Adrenal gland (tissue), 12 donors: ENCODE measurements around the gene OR12D1. TPM values are rescaled to one million over a fixed set of nuclear protein-coding genes. Genes with fewer than 3 reads are reported as not detected.

ENCODE experiments used
- DNase-seq, 7 donors: peaks; one replicate each; pipeline ENCODE4 v3.0.0-alpha.2; 2019 to 2020
- H3K27ac ChIP-seq, 5 donors: fragments of 200-600 bp; sonication (generic) in 4 of 5; 1 replicate in 3 of 5; 2 replicates in 2 of 5; pipeline versions ENCODE4 v1.5.1 to v1.8.0; 2016 to 2020; ENCODE audit warnings: mild to moderate bottlenecking in 1 of 5
- H3K27me3 ChIP-seq: fragments of 200-600 bp; 2 replicates; pipeline ENCODE4 v1.8.0; 2021
- H3K36me3 ChIP-seq, 2 donors: fragments of 200-600 bp; replicated peaks in 1 of 2; 1 replicate in 1 of 2; 2 replicates in 1 of 2; pipeline versions ENCODE4 v1.5.1 to v1.8.0; 2018 to 2022
- H3K4me1 ChIP-seq, 2 donors: fragments of 200-600 bp; replicated peaks in 1 of 2; 1 replicate in 1 of 2; 2 replicates in 1 of 2; pipeline versions ENCODE4 v1.5.1 to v1.8.0; 2018 to 2021
- H3K4me3 ChIP-seq, 4 donors: fragments of 200-600 bp; sonication (generic) in 3 of 4; one replicate each; pipeline ENCODE4 v1.5.1; 2016 to 2018
- H3K9me3 ChIP-seq, 3 donors: fragments of 200-600 bp; sonication (generic) in 1 of 3; replicated peaks in 1 of 3; 1 replicate in 2 of 3; 2 replicates in 1 of 3; pipeline versions ENCODE4 v1.5.1 to v1.8.0; 2016 to 2021
- CTCF ChIP-seq, 6 experiments: fragments of 450-650 bp in 4 of 6; fragments of 200-600 bp in 2 of 6; sonication (generic) in 1 of 6; IDR thresholded peaks; 1 replicate in 5 of 6; 2 replicates in 1 of 6; pipeline versions ENCODE4 v1.5.1 to v1.8.0; 2016 to 2021; ENCODE audit warnings: antibody characterized with exemption in 6 of 6, mild to moderate bottlenecking in 2 of 6, moderate library complexity in 1 of 6
- POLR2A ChIP-seq, 2 donors: fragments of 450-650 bp; IDR thresholded peaks; one replicate each; pipeline ENCODE4 v1.6.1; 2017; ENCODE audit warnings: antibody characterized with exemption in 2 of 2, mild to moderate bottlenecking in 2 of 2, moderate library complexity in 1 of 2
- WGBS, 4 donors: extraction: QIAGEN DNeasy Blood & Tissue Kit in 2 of 4; methylation state at CpG; one replicate each; pipeline versions ENCODE4 v1.1.5 to v1.1.7; 2013 to 2017; 5-methylcytosine and 5-hydroxymethylcytosine counted together
- intact Hi-C, 2 donors: fragments of 100-400 bp; cut with DNase I; formaldehyde crosslinking; loops; one replicate each; pipeline versions ENCODE4 v1.14.1 to v1.15.0; 2022 to 2023
- polyA plus RNA-seq, 3 donors: library from polyadenylated mRNA; stranded (reverse); fragments of 200-250 nt in 2 of 3; fragments of 350-450 nt in 1 of 3; fragmentation: Illumina TruSeq in 1 of 3; extraction: RNeasy Lipid Tissue Mini Kit (QIAGEN cat#74804) in 1 of 3; gene quantifications; one replicate each; pipeline ENCODE4 v1.2.3, GENCODE V29; 2013 to 2014
- total RNA-seq, 9 donors: library from RNA; depleted of rRNA in 4 of 9; stranded (reverse); fragments of >200 nt in 4 of 9; fragments of 120-200 nt in 1 of 9; fragmentation: NEBNext Ultra II Directional in 1 of 9; extraction: Animal tissue kit (Norgen Biotek cat#: 25700) in 1 of 9; gene quantifications; one replicate each; pipeline versions ENCODE4 v1.1.0 to v1.2.4, GENCODE V29; 2013 to 2023
- donor health status: healthy with polysubstance abuse.
- donor health status: Bipolar disorder and iron deficiency.
- donor health status: DM: yes; HTN: yes; CAD: no.
- donor health status: DM: no; HTN: no; CAD: no.
- donor health status: DM: no; HTN: no; CAD: no.
- donor health status: DM: yes; HTN: yes; CAD: no.

The OR12D1 gene
- total and polyA plus RNA-seq, 12 donors = not detected

DNA sequence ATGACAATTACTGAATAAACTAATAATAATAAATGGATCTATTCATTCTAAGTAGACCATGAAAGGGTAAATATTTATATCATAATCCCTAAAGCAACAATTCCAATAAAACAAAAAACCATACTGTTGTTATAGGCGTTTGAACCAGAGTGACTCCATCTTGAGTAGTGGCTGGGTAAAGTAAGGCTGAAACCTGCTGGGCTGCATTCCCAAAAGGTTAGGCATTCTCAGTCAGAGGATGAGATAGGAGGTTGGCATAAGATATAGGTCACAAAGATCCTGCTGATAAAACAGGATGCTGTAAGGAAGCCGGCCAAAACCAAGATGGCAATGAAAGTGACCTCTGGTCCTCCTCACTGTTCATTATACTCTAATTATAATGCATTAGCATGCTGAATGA is 50.6 kb downstream of the OR12D1 start:
- Histone ChIP-seq H3K4me3 (no peak overlapping the region), H3K4me1 (no peaks in the 10 kb centered on the region), H3K36me3 (no peaks in the 10 kb centered on the region), H3K9me3 (no peaks in the 10 kb centered on the region), H3K27me3 (no peaks in the 10 kb centered on the region), H3K27ac (no peak overlapping the region)
- TF ChIP-seq POLR2A (IDR thresholded peaks at IDR 0.05) (no peak), CTCF (IDR thresholded peaks at IDR 0.05) (no peak)
- intact Hi-C loops = no loop called here
- DNase-seq = no peak
- WGBS, 4 donors = 55 to 78% (median 65%) methylated on average over 2 of the region's 2 CpGs

DNA sequence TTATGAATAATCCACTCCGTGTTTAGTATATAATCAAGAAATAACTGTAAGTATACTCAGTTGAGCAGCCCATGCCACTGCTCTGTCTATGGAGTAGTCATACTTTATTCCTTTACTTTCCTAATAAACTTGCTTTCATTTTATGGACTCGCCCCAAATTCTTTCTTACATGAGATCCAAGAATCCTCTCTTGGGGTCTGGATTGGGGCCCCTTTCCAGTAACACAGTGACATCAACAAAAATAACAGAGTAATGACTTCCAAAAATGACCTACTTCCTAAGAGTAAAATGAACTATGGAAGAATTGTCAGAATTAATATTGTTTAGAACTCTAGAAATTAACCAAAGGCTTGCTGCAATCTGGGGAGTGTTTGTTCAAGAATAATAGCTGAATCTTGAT is 51.1 kb downstream of the OR12D1 start:
- Histone ChIP-seq H3K27ac (no peak overlapping the region), H3K36me3 (no peaks in the 10 kb centered on the region), H3K9me3 (no peaks in the 10 kb centered on the region), H3K4me1 (no peaks in the 10 kb centered on the region), H3K4me3 (no peak overlapping the region), H3K27me3 (no peaks in the 10 kb centered on the region)
- 69 to 78% (median 74%) methylated on average over 2 of the region's 2 CpGs for WGBS, 4 donors
- no peak for TF ChIP-seq CTCF (IDR thresholded peaks at IDR 0.05)
- no peak for TF ChIP-seq POLR2A (IDR thresholded peaks at IDR 0.05)
- intact Hi-C loops = no loop called here
- no peak for DNase-seq

GRCh38 chr6:29466241-29466640 is 51.5 kb downstream of the OR12D1 start:
- DNase-seq = no peak
- Histone ChIP-seq H3K4me1 (no peaks in the 10 kb centered on the region), H3K27me3 (no peaks in the 10 kb centered on the region), H3K27ac (no peak overlapping the region), H3K36me3 (no peaks in the 10 kb centered on the region), H3K9me3 (no peaks in the 10 kb centered on the region), H3K4me3 (no peak overlapping the region)
- TF ChIP-seq POLR2A (IDR thresholded peaks at IDR 0.05) = no peak
- no peak for TF ChIP-seq CTCF (IDR thresholded peaks at IDR 0.05)
- intact Hi-C loops = no loop called here
- 45 to 59% (median 55%) methylated on average over 6 of the region's 6 CpGs for WGBS, 4 donors

Other genes starting within 250 kb of the OR12D1 start
- not detected for gene OR2J2, start 244.0 kb upstream of the OR12D1 start, total RNA-seq
- not detected for gene OR2J2, start 244.0 kb upstream of the OR12D1 start, polyA plus RNA-seq
- gene OR14J1, start 113.2 kb upstream of the OR12D1 start, total RNA-seq = not detected
- gene OR14J1, start 113.2 kb upstream of the OR12D1 start, polyA plus RNA-seq = not detected
- gene OR5V1, start 46.1 kb upstream of the OR12D1 start, total RNA-seq = not detected
- not detected for gene OR5V1, start 46.1 kb upstream of the OR12D1 start, polyA plus RNA-seq
- not detected for gene OR12D3, start 39.6 kb upstream of the OR12D1 start, total RNA-seq
- gene OR12D3, start 39.6 kb upstream of the OR12D1 start, polyA plus RNA-seq = not detected
- gene OR12D2, start 19.3 kb upstream of the OR12D1 start, total RNA-seq = not detected
- gene OR12D2, start 19.3 kb upstream of the OR12D1 start, polyA plus RNA-seq = not detected
- not detected for gene OR10C1, start 24.4 kb downstream of the OR12D1 start, total RNA-seq
- not detected for gene OR10C1, start 24.4 kb downstream of the OR12D1 start, polyA plus RNA-seq
- not detected for gene OR11A1, start 42.1 kb downstream of the OR12D1 start, total RNA-seq
- not detected for gene OR11A1, start 42.1 kb downstream of the OR12D1 start, polyA plus RNA-seq
- not detected for gene OR2H1, start 42.2 kb downstream of the OR12D1 start, total RNA-seq
- not detected for gene OR2H1, start 42.2 kb downstream of the OR12D1 start, polyA plus RNA-seq
- gene MAS1L, start 73.0 kb downstream of the OR12D1 start, total RNA-seq = not detected
- gene MAS1L, start 73.0 kb downstream of the OR12D1 start, polyA plus RNA-seq = not detected
- 1 to 10 TPM in 1 of 9 donors, under 1 TPM in 3, not detected in 5; 0.17 to 1.2 (median 0.35) TPM for gene UBD, start 144.8 kb downstream of the OR12D1 start, total RNA-seq
- gene UBD, start 144.8 kb downstream of the OR12D1 start, polyA plus RNA-seq = 1 to 10 TPM in 1 of 3 donors, under 1 TPM in 2; 0.77 to 2.3 (median 0.99) TPM
- gene OR2H2, start 170.2 kb downstream of the OR12D1 start, total RNA-seq = not detected
- gene OR2H2, start 170.2 kb downstream of the OR12D1 start, polyA plus RNA-seq = not detected
- 10 to 100 TPM in 7 of 9 donors, 1 to 10 TPM in 2; 6.9 to 41.4 (median 16.4) TPM for gene GABBR1, start 218.3 kb downstream of the OR12D1 start, total RNA-seq
- gene GABBR1, start 218.3 kb downstream of the OR12D1 start, polyA plus RNA-seq = 10 to 100 TPM; 17.0 to 68.9 (median 49.6) TPM
- not detected for gene MOG, start 242.2 kb downstream of the OR12D1 start, total RNA-seq
- gene MOG, start 242.2 kb downstream of the OR12D1 start, polyA plus RNA-seq = not detected